ENCODE measurements around the gene ULK3.

Gene ULK3

DNA sequence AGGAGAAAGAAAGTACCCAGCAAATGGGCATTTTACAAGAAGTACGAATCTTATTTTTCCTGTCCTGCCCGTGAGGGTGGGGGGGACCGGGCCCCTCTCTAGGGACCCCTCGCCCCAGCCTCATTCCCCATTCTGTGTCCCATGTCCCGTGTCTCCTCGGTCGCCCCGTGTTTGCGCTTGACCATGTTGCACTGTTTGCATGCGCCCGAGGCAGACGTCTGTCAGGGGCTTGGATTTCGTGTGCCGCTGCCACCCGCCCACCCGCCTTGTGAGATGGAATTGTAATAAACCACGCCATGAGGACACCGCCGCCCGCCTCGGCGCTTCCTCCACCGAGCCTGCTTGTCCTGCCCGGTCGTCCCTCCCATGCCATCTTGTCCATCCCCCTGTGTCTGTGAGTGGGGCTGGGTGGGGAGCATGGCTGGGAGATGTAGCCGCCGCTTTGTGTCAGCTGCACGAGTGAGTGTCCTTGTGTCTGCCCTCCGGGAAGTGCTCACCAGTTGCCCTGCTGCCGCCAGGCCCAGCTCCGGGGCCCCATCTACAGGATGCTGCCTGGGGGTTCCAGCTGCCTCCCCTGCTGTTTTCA lies 40.0 kb downstream of the ULK3 start:
- in situ Hi-C loops (cut with HindIII; ENCODE audit: low sequenced_read_pairs) = no loop called here
- no peak for DNase-seq (ENCODE audit: low read depth)
- TF ChIP-seq CTCF (IDR thresholded peaks at IDR 0.05; ENCODE audit: low read depth, low read length, missing control alignments) = no peak
- no peak overlapping the region for H3K4me3 ChIP-seq (ENCODE audit: low read depth, low read length)

GRCh38 chr15:74802290-74802689 lies 40.7 kb downstream of the ULK3 start:
- no peak for DNase-seq (ENCODE audit: low read depth)
- no peak overlapping the region for H3K4me3 ChIP-seq (ENCODE audit: low read depth, low read length)
- no peak for TF ChIP-seq CTCF (IDR thresholded peaks at IDR 0.05; ENCODE audit: low read depth, low read length, missing control alignments)
- in situ Hi-C loops (cut with HindIII; ENCODE audit: low sequenced_read_pairs) = no loop called here

DNA sequence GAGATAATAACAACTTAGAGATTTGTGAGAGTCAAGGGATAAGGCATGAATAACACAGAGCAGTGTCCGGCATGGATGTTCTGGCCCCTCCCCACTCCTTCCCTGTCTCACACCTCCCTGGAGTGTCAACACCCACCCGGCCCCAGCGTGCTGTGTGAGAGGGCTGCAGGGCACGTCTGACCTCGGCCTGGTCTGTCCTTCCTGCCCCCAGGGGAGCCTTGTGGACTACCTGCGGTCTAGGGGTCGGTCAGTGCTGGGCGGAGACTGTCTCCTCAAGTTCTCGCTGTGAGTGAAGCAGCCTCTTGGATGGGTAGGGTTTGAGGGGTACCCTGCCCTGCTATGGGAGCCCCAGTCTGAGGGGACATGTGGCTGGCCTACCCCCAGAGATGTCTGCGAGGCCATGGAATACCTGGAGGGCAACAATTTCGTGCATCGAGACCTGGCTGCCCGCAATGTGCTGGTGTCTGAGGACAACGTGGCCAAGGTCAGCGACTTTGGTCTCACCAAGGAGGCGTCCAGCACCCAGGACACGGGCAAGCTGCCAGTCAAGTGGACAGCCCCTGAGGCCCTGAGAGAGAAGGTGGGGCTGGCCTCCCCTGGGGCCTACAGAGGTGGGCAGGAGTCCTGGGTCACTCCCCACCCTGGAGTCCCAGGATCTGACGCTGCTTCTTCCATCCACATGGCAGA lies 41.5 kb downstream of the ULK3 start:
- TF ChIP-seq CTCF (IDR thresholded peaks at IDR 0.05; ENCODE audit: low read depth, low read length, missing control alignments) = no peak
- H3K4me3 ChIP-seq (ENCODE audit: low read depth, low read length) = no peak overlapping the region
- DNase-seq (ENCODE audit: low read depth) = no peak
- in situ Hi-C loops (cut with HindIII; ENCODE audit: low sequenced_read_pairs) = no loop called here

- DNase-seq (ENCODE audit: low read depth) = no peak
- in situ Hi-C loops (cut with HindIII; ENCODE audit: low sequenced_read_pairs) = no loop called here
- no peak for TF ChIP-seq CTCF (IDR thresholded peaks at IDR 0.05; ENCODE audit: low read depth, low read length, missing control alignments)
- H3K4me3 ChIP-seq (ENCODE audit: low read depth, low read length) = no peak overlapping the region
Observed at GRCh38 chr15:74800559-74801094, 42.3 kb downstream of the ULK3 start.

GRCh38 chr15:74799856-74800558 lies 42.9 kb downstream of the ULK3 start:
- no peak overlapping the region for H3K4me3 ChIP-seq (ENCODE audit: low read depth, low read length)
- in situ Hi-C loops (cut with HindIII; ENCODE audit: low sequenced_read_pairs) = no loop called here
- no peak for DNase-seq (ENCODE audit: low read depth)
- peak; percentile 96 for TF ChIP-seq CTCF (IDR thresholded peaks at IDR 0.05; ENCODE audit: low read depth, low read length, missing control alignments)

- TF ChIP-seq CTCF (IDR thresholded peaks at IDR 0.05; ENCODE audit: low read depth, low read length, missing control alignments) = no peak
- H3K4me3 ChIP-seq (ENCODE audit: low read depth, low read length) = no peak overlapping the region
- DNase-seq (ENCODE audit: low read depth) = no peak
- in situ Hi-C loops (cut with HindIII; ENCODE audit: low sequenced_read_pairs) = no loop called here
Observed at GRCh38 chr15:74799255-74799855, 43.6 kb downstream of the ULK3 start.
